Ishikawa (cell line): ENCODE measurements around the gene CEP85L.

ENCODE experiments used
- CEBPB ChIP-seq: IDR thresholded peaks from 2 replicates; pipeline ENCODE4 v1.6.1; 2012
- CREB1 ChIP-seq: IDR thresholded peaks from 2 replicates; pipeline ENCODE4 v1.6.1; 2012; ENCODE audit warnings: low read depth
- EGR1 ChIP-seq: IDR thresholded peaks from 2 replicates; pipeline ENCODE4 v1.6.1; 2012
- EP300 ChIP-seq: IDR thresholded peaks from 2 replicates; pipeline ENCODE4 v1.6.1; 2012; ENCODE audit warnings: borderline replicate concordance
- FOXM1 ChIP-seq: IDR thresholded peaks from 2 replicates; pipeline ENCODE4 v1.6.1; 2012; ENCODE audit warnings: low read depth, borderline replicate concordance
- MAX ChIP-seq: IDR thresholded peaks from 2 replicates; pipeline ENCODE4 v1.6.1; 2012
- NFIC ChIP-seq: IDR thresholded peaks from 2 replicates; pipeline ENCODE4 v1.6.1; 2012
- RAD21 ChIP-seq: IDR thresholded peaks from 2 replicates; pipeline ENCODE4 v1.6.1; 2012; ENCODE audit warnings: low read depth
- TAF1 ChIP-seq: IDR thresholded peaks from 2 replicates; pipeline ENCODE4 v1.6.1; 2012; ENCODE audit warnings: low read depth, mild to moderate bottlenecking
- TCF12 ChIP-seq: IDR thresholded peaks from 2 replicates; pipeline ENCODE4 v1.6.1; 2012; ENCODE audit warnings: low read depth
- TEAD4 ChIP-seq: IDR thresholded peaks from 2 replicates; pipeline ENCODE4 v1.6.1; 2012
- USF1 ChIP-seq: IDR thresholded peaks from 2 replicates; pipeline ENCODE4 v1.6.1; 2012
- YY1 ChIP-seq: IDR thresholded peaks from 2 replicates; pipeline ENCODE4 v1.6.1; 2012; ENCODE audit warnings: low read depth
- ZBTB7A ChIP-seq: IDR thresholded peaks from 2 replicates; pipeline ENCODE4 v1.6.1; 2012; ENCODE audit warnings: low read depth
- TF ChIP-seq, protein P1 (sequence below): IDR thresholded peaks from 2 replicates; pipeline ENCODE4 v1.6.1; 2012; ENCODE audit warnings: low read depth, mild to moderate bottlenecking

Gene CEP85L

GRCh38 chr6:118668761-118669385 lies 17.5 kb upstream of the CEP85L start:
- TF ChIP-seq CEBPB (no peak), TAF1 (no peak), CREB1 (no peak), NFIC (no peak), RAD21 (no peak), EGR1 (no peak), ZBTB7A (no peak), USF1 (no peak), TCF12 (no peak), YY1 (no peak), FOXM1 (no peak), EP300 (no peak), MAX (no peak), TEAD4 (no peak)
- TF ChIP-seq, protein P1, sequence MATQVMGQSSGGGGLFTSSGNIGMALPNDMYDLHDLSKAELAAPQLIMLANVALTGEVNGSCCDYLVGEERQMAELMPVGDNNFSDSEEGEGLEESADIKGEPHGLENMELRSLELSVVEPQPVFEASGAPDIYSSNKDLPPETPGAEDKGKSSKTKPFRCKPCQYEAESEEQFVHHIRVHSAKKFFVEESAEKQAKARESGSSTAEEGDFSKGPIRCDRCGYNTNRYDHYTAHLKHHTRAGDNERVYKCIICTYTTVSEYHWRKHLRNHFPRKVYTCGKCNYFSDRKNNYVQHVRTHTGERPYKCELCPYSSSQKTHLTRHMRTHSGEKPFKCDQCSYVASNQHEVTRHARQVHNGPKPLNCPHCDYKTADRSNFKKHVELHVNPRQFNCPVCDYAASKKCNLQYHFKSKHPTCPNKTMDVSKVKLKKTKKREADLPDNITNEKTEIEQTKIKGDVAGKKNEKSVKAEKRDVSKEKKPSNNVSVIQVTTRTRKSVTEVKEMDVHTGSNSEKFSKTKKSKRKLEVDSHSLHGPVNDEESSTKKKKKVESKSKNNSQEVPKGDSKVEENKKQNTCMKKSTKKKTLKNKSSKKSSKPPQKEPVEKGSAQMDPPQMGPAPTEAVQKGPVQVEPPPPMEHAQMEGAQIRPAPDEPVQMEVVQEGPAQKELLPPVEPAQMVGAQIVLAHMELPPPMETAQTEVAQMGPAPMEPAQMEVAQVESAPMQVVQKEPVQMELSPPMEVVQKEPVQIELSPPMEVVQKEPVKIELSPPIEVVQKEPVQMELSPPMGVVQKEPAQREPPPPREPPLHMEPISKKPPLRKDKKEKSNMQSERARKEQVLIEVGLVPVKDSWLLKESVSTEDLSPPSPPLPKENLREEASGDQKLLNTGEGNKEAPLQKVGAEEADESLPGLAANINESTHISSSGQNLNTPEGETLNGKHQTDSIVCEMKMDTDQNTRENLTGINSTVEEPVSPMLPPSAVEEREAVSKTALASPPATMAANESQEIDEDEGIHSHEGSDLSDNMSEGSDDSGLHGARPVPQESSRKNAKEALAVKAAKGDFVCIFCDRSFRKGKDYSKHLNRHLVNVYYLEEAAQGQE: no peak

DNA sequence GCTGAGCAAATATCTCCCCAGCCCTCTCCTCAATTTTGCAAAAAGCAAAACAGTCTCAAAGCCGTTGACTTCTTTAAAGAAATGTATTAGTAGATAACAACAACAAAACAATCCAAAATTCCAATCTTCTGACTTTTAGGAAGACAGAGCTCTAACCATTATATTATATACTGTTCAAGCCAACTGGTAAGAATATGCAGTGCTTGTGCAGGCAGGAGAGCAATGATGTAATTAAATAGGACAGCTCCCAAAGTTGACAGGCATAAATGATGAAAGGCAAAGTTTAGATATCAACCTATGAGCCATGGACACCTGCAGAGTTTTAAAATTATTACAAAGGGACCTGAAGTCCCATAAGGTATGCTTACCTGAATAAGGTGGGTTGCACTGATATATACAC lies 16.6 kb upstream of the CEP85L start:
- TF ChIP-seq RAD21 (no peak), ZBTB7A (no peak), MAX (no peak), YY1 (no peak)

DNA sequence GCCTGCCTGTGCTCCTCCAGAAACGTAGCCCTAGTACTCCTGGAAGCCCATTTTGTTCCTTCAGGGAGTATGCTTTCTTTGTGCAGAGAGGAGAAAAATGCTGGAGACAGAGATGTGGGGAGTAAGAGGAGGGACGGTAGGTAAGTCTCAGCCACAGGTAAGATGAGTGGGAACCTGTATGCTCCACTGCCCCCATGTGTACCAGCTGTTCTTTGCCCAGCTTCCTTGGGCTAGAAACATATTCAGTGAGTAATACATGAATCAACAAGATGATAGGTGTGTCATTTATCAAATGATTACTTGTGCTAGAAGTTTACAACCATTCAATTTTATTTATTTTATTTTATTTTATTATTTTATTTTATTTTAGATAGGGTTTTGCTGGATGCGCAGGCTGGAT lies 13.6 kb upstream of the CEP85L start:
- TF ChIP-seq NFIC (no peak), EP300 (no peak), YY1 (no peak), EGR1 (no peak), USF1 (no peak), FOXM1 (no peak), TAF1 (no peak), MAX (no peak), ZBTB7A (no peak), CEBPB (no peak), RAD21 (no peak), TEAD4 (no peak), TCF12 (no peak), CREB1 (no peak)
- TF ChIP-seq, protein P1: no peak

DNA sequence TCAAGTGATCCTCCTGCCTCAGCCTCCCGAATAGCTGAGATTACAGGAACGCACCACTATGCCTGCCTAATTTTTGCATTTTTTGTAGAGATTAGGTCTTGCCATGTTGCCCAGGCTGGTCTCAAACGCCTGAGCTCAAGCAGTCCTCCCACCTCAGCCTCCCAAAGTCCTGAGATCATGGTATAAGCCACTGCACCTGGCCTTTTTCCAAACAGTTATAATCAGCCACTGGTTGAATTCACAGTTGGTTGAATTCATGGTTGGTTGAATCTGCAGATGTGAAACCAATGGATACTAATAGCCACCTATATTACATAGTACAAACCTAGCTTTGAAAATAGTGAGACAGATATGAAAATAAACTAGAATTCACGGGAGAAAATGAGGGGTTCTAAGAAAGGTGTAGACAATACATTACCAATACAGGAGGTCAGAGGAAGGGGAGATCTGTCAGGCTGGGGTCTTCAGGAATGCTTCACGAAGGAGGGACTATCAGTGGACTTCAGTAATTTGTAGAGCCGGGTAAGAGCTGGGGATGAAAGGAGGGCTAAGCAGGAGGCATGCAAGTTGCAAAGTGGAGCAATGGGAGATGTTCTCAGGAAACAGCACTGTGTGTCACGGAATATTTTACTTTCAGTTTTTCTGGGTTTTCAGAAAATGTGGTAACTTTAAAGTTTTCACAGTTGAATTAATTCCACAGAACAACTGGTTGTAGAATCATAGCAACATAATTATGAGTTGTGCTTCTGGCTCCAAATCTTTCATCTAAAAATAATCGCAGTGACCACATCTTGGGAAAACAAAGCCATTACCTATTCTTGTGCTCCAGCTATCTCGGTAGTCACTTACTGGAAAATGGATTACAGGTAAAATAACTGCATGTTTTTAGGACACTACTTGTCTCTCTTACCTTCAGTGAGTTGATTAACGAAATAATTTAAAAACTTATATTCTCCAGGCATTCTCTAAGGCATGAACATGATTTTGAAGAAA lies 12.9 kb upstream of the CEP85L start:
- TF ChIP-seq CREB1 (no peak), EGR1 (no peak), RAD21 (no peak), TAF1 (no peak), TEAD4 (no peak)

DNA sequence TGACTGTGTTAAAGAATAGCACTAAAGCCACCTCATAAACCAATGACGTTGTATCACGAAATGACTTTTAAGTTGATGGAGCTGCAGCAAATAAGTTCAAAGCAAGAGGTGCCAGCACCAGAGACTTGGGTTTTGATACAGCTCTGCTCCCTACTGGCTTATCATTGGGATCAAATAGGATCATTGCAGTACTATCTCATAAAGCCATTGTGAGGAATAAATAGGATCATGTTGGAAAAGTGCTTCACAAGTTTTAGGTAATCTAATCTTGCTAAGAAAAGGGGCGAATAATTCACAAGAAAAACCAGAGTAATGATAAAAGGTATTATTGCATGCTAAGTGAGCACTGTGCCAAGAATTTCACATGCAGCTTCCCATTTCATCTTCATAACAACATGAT lies 10.4 kb upstream of the CEP85L start:
- TF ChIP-seq EGR1: no peak
- TF ChIP-seq, protein P1: no peak
- TF ChIP-seq NFIC: no peak
- TF ChIP-seq ZBTB7A: no peak
- no peak for TF ChIP-seq RAD21
- TF ChIP-seq CEBPB: no peak
- no peak for TF ChIP-seq FOXM1
- TF ChIP-seq USF1: no peak
- TF ChIP-seq YY1: no peak
- TF ChIP-seq TAF1: no peak
- TF ChIP-seq EP300: no peak
- TF ChIP-seq CREB1: no peak
- TF ChIP-seq TCF12: no peak
- TF ChIP-seq MAX: no peak
- no peak for TF ChIP-seq TEAD4
